ENCODE results near the gene KCNJ14.

Gene KCNJ14

DNA sequence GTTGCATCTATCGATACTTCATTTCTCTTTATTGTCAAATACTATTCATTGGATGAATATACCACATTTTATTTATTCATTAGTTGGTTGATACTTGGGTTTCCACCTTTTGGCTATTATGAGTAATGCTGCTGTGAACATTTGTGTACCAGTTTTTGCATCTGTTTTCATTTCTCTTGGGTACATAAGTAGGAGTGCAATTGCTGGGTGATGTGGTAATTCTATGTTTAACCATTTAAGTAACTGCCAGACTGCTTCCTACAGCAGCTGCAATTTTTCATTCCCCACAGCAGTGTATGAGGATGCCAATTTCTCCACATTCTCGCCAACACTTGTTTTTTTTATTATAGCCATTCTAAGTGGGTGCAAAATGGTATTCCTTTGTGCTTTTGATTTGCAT is 2.6 kb downstream of the KCNJ14 start:
- DNase-seq, result no peak
- no CpG with 5 or more reads among the region's 2 CpGs for WGBS (ENCODE audit: insufficient coverage)
- Histone ChIP-seq H3K27ac (ENCODE audit: insufficient read depth in 1 of 2, low read depth in 1 of 2, low read length in 2 of 2, poor library complexity in 1 of 2, severe bottlenecking in 2 of 2) (no peak overlapping the region), H3K27me3 (replicated peaks in 2 of 5; ENCODE audit: control insufficient read depth in 4 of 5, insufficient read depth in 5 of 5, low read length in 4 of 5) (no peaks in the 10 kb centered on the region), H3K4me1 (ENCODE audit: control extremely low read depth in 1 of 4, control insufficient read depth in 4 of 4, insufficient read depth in 4 of 4, low read length in 3 of 4) (no peaks in the 10 kb centered on the region), H3K36me3 (ENCODE audit: control insufficient read depth in 4 of 4, insufficient read depth in 4 of 4, low read length in 3 of 4) (peaks cover 0 to 52% (median 30%) of the 10 kb centered on the region in 4 experiments), H3K9me3 (ENCODE audit: control extremely low read depth in 1 of 5, control insufficient read depth in 4 of 5, insufficient read depth in 2 of 5, low read depth in 1 of 5, low read length in 4 of 5) (no peaks in the 10 kb centered on the region), H3K4me3 (ENCODE audit: control insufficient read depth in 1 of 7, extremely low read depth in 1 of 7, insufficient read depth in 4 of 7, low read depth in 2 of 7, low read length in 6 of 7) (no peak overlapping the region)
- ChIA-PET CTCF (no interaction called here), POLR2A (no interaction called here)

DNA sequence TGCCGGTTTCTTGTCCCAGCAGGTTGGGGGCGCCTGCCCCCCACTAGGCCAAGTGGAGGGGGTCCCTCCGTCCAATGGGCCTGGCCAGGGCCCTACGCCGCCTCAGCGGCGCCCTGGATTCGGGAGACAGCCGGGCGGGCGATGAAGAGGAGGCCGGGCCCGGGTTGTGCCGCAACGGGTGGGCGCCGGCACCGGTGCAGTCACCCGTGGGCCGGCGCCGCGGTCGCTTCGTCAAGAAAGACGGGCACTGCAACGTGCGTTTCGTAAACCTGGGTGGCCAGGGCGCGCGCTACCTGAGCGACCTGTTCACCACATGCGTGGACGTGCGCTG is 6.2 kb downstream of the KCNJ14 start:
- CTCF ChIA-PET, result no interaction called here
- WGBS (ENCODE audit: insufficient coverage), result 98% methylated on average over 35 of the region's 36 CpGs

DNA sequence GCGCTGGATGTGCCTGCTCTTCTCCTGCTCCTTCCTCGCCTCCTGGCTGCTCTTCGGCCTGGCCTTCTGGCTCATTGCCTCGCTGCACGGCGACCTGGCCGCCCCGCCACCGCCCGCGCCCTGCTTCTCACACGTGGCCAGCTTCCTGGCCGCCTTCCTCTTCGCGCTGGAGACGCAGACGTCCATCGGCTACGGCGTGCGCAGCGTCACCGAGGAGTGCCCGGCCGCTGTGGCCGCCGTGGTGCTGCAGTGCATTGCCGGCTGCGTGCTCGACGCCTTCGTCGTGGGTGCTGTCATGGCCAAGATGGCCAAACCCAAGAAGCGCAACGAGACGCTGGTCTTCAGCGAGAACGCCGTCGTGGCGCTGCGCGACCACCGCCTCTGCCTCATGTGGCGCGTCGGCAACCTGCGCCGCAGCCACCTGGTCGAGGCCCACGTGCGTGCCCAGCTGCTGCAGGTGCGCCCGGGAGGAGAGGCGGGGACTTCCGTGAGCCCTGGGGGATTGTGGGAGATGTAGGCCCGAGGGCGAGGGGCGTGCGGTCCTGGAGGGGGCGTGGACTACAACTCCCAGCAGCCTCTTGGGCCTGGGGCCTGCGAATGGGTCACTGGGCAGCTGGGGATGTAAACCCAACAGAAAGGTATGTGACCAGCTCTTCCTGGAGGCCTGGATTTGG is 6.7 kb downstream of the KCNJ14 start:
- Histone ChIP-seq H3K36me3 (ENCODE audit: control insufficient read depth in 4 of 4, insufficient read depth in 4 of 4, low read length in 3 of 4) (peaks cover 0 to 13% (median 6%) of the 10 kb centered on the region in 4 experiments), H3K27ac (ENCODE audit: insufficient read depth in 1 of 2, low read depth in 1 of 2, low read length in 2 of 2, poor library complexity in 1 of 2, severe bottlenecking in 2 of 2) (no peak overlapping the region), H3K9me3 (ENCODE audit: control extremely low read depth in 1 of 5, control insufficient read depth in 4 of 5, insufficient read depth in 2 of 5, low read depth in 1 of 5, low read length in 4 of 5) (no peaks in the 10 kb centered on the region), H3K4me1 (ENCODE audit: control extremely low read depth in 1 of 4, control insufficient read depth in 4 of 4, insufficient read depth in 4 of 4, low read length in 3 of 4) (no peaks in the 10 kb centered on the region), H3K4me3 (ENCODE audit: control insufficient read depth in 1 of 7, extremely low read depth in 1 of 7, insufficient read depth in 4 of 7, low read depth in 2 of 7, low read length in 6 of 7) (no peak overlapping the region), H3K27me3 (replicated peaks in 2 of 5; ENCODE audit: control insufficient read depth in 4 of 5, insufficient read depth in 5 of 5, low read length in 4 of 5) (no peaks in the 10 kb centered on the region)
- CTCF ChIA-PET, result no interaction called here
- no peak for DNase-seq
- whole genome bisulfite sequencing (ENCODE audit: insufficient coverage), result 94% methylated on average over 62 of the region's 62 CpGs
- POLR2A ChIA-PET, result no interaction called here

More for the DNA sequence above, 6.2 kb downstream of the KCNJ14 start:
- Histone ChIP-seq H3K4me3 (ENCODE audit: control insufficient read depth in 1 of 7, extremely low read depth in 1 of 7, insufficient read depth in 4 of 7, low read depth in 2 of 7, low read length in 6 of 7) (no peak overlapping the region), H3K36me3 (ENCODE audit: control insufficient read depth in 4 of 4, insufficient read depth in 4 of 4, low read length in 3 of 4) (peaks cover 0 to 16% (median 8%) of the 10 kb centered on the region in 4 experiments), H3K27me3 (replicated peaks in 2 of 5; ENCODE audit: control insufficient read depth in 4 of 5, insufficient read depth in 5 of 5, low read length in 4 of 5) (no peaks in the 10 kb centered on the region), H3K4me1 (ENCODE audit: control extremely low read depth in 1 of 4, control insufficient read depth in 4 of 4, insufficient read depth in 4 of 4, low read length in 3 of 4) (no peaks in the 10 kb centered on the region), H3K9me3 (ENCODE audit: control extremely low read depth in 1 of 5, control insufficient read depth in 4 of 5, insufficient read depth in 2 of 5, low read depth in 1 of 5, low read length in 4 of 5) (no peaks in the 10 kb centered on the region), H3K27ac (ENCODE audit: insufficient read depth in 1 of 2, low read depth in 1 of 2, low read length in 2 of 2, poor library complexity in 1 of 2, severe bottlenecking in 2 of 2) (no peak overlapping the region)
- POLR2A ChIA-PET, result no interaction called here
- no peak for DNase-seq

DNA sequence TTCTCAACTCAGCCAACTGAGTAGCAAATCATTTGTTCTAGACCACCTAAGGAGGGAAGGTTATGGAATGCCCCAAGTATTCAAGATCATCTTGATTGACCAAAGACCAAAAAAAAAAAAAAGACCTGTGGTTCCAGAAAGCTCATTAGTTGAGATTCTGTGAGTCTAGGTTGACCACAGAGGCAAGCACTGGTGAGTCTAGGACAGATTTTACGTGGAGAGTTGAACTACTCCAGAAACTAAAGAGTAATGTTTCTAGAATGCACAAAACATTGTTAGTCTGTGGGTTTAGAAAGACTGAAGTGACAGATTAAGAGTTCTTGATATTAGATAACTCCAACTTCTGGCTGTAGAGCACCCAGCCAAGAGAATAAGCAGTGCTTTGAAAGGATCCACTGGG is 9.8 kb downstream of the KCNJ14 start:
- no CpG with 5 or more reads among the region's 1 CpG for WGBS (ENCODE audit: insufficient coverage)
- Histone ChIP-seq H3K27me3 (replicated peaks in 2 of 5; ENCODE audit: control insufficient read depth in 4 of 5, insufficient read depth in 5 of 5, low read length in 4 of 5) (no peaks in the 10 kb centered on the region), H3K4me1 (ENCODE audit: control extremely low read depth in 1 of 4, control insufficient read depth in 4 of 4, insufficient read depth in 4 of 4, low read length in 3 of 4) (peaks cover 0 to 13% (median 12%) of the 10 kb centered on the region in 4 experiments), H3K9me3 (ENCODE audit: control extremely low read depth in 1 of 5, control insufficient read depth in 4 of 5, insufficient read depth in 2 of 5, low read depth in 1 of 5, low read length in 4 of 5) (no peaks in the 10 kb centered on the region), H3K4me3 (ENCODE audit: control insufficient read depth in 1 of 7, extremely low read depth in 1 of 7, insufficient read depth in 4 of 7, low read depth in 2 of 7, low read length in 6 of 7) (no peak overlapping the region), H3K27ac (ENCODE audit: insufficient read depth in 1 of 2, low read depth in 1 of 2, low read length in 2 of 2, poor library complexity in 1 of 2, severe bottlenecking in 2 of 2) (no peak overlapping the region), H3K36me3 (ENCODE audit: control insufficient read depth in 4 of 4, insufficient read depth in 4 of 4, low read length in 3 of 4) (peaks cover 0 to 10% (median 4%) of the 10 kb centered on the region in 4 experiments)
- ChIA-PET POLR2A (no interaction called here), CTCF (interaction anchor here (0.6 kb wide), 2 partner anchors 14 to 133 kb away, joined by 4 read pairs; no protein-coding TSS in a partner anchor)
- no peak for DNase-seq

DNA sequence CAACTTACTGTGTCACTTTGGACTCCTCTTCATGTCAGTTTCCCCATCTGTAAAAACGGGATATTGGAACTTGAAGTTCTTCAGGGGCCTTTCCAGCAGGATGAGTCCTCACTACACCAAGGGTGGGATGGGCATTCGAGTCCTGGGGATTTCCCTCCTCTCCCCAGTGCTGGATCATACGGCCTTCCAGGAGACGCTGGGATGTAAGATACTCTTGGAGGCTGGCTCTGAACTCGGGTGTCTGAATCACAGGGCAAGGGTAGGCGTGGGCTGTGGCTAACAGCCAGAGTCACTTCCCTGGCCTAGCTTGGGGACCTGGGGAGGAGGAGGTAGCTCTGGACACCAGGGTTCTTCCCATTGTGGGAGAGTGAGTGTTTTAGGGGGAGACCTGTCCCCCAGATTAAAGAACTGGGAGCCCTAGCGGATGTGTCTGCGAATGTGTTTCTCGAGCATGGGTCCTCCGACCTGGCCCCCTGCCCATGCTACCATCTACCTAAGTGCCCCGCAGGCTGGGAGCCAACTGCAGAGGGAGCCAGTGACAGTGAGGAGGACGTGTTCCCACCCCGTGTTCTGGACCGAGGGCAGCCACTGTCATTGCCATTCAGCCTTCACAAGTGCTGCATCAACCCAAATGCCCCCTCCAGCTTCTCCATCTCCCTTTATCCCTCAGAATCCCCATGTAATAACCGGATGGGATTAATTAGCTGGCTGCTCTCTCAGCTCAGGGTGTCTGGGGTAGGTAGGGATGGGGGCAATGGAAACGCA is 11.4 kb downstream of the KCNJ14 start:
- CTCF ChIA-PET, result interaction anchor here (0.6 to 2.1 kb wide), 3 partner anchors 18 to 506 kb away, joined by 3 to 5 read pairs (median 3); partner anchors contain the start of gene KDELR1
- H3K36me3 ChIP-seq (ENCODE audit: control insufficient read depth in 4 of 4, insufficient read depth in 4 of 4, low read length in 3 of 4), result peaks cover 0 to 22% (median 14%) of the 10 kb centered on the region in 4 experiments
- no peak for DNase-seq
- no peak overlapping the region for H3K4me3 ChIP-seq (ENCODE audit: control insufficient read depth in 1 of 7, extremely low read depth in 1 of 7, insufficient read depth in 4 of 7, low read depth in 2 of 7, low read length in 6 of 7)
- no peaks in the 10 kb centered on the region for H3K9me3 ChIP-seq (ENCODE audit: control extremely low read depth in 1 of 5, control insufficient read depth in 4 of 5, insufficient read depth in 2 of 5, low read depth in 1 of 5, low read length in 4 of 5)
- no peaks in the 10 kb centered on the region for H3K27me3 ChIP-seq (replicated peaks in 2 of 5; ENCODE audit: control insufficient read depth in 4 of 5, insufficient read depth in 5 of 5, low read length in 4 of 5)
- no peak overlapping the region for H3K27ac ChIP-seq (ENCODE audit: insufficient read depth in 1 of 2, low read depth in 1 of 2, low read length in 2 of 2, poor library complexity in 1 of 2, severe bottlenecking in 2 of 2)
- WGBS (ENCODE audit: insufficient coverage), result 86% methylated on average over 14 of the region's 16 CpGs
- peaks cover 0 to 18% (median 16%) of the 10 kb centered on the region in 4 experiments for H3K4me1 ChIP-seq (ENCODE audit: control extremely low read depth in 1 of 4, control insufficient read depth in 4 of 4, insufficient read depth in 4 of 4, low read length in 3 of 4)
- POLR2A ChIA-PET, result interaction anchor here (0.5 kb wide), 1 partner anchor 33 kb away, joined by 6 read pairs; no protein-coding TSS in a partner anchor

DNA sequence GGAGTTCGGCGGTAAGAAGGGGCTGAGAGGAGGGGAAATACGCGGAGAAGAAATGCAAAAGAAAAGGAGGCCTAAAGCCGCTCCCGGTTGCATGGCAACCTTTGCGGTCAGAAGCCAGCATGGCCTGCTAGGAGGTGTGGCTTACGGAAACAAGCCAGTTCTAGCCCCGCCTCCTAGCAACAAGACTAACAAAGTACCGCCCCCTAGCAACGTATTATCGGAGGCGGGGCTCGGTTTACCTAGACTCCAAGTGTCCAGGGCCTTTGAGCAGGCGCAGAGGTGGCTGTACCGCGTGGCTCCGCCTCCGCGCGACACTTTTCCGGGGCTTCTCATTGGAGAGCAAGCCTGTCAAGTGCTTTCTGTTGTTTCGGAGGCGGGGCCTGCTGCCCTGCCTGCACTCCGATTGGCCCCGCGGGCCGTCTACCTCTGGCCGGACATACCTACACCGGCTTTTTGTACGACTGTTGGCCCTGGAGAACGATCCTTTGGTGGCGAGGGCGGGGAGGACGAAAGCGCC is 13.5 kb downstream of the KCNJ14 start:
- peaks cover 3 to 36% (median 28%) of the 10 kb centered on the region in 4 experiments for H3K36me3 ChIP-seq (ENCODE audit: control insufficient read depth in 4 of 4, insufficient read depth in 4 of 4, low read length in 3 of 4)
- no peaks in the 10 kb centered on the region for H3K27me3 ChIP-seq (replicated peaks in 2 of 5; ENCODE audit: control insufficient read depth in 4 of 5, insufficient read depth in 5 of 5, low read length in 4 of 5)
- ChIA-PET POLR2A (interaction anchor here (0.7 kb wide), 1 partner anchor 145 kb away, joined by 6 read pairs; no protein-coding TSS in a partner anchor), CTCF (interaction anchor here (2.1 kb wide), 1 partner anchor 20 kb away, joined by 5 read pairs; no protein-coding TSS in a partner anchor)
- no peaks in the 10 kb centered on the region for H3K9me3 ChIP-seq (ENCODE audit: control extremely low read depth in 1 of 5, control insufficient read depth in 4 of 5, insufficient read depth in 2 of 5, low read depth in 1 of 5, low read length in 4 of 5)
- H3K4me3 ChIP-seq (ENCODE audit: control insufficient read depth in 1 of 7, extremely low read depth in 1 of 7, insufficient read depth in 4 of 7, low read depth in 2 of 7, low read length in 6 of 7), result peak overlapping the region; percentile 79 to 91 (median 88)
- H3K27ac ChIP-seq (ENCODE audit: insufficient read depth in 1 of 2, low read depth in 1 of 2, low read length in 2 of 2, poor library complexity in 1 of 2, severe bottlenecking in 2 of 2), result peak overlapping the region; percentile 79 to 90
- peaks cover 0 to 18% (median 16%) of the 10 kb centered on the region in 4 experiments for H3K4me1 ChIP-seq (ENCODE audit: control extremely low read depth in 1 of 4, control insufficient read depth in 4 of 4, insufficient read depth in 4 of 4, low read length in 3 of 4)
- under 1% methylated on average over 31 of the region's 36 CpGs for WGBS (ENCODE audit: insufficient coverage)
- DNase-seq, result peak; percentile 100
